BE2C (cell line): ENCODE data around the gene FARP1.

Experiments
- DNase-seq: peaks from one replicate; pipeline ENCODE4 v3.0.0-alpha.2; 2020
- H3K27me3 ChIP-seq: fragments of 250-450 bp; sonication (Bioruptor Pico); 2 replicates; pipeline ENCODE4 v1.5.1; 2020; ENCODE audit warnings: mild to moderate bottlenecking
- H3K36me3 ChIP-seq: fragments of 250-450 bp; sonication (Bioruptor Pico); 2 replicates; pipeline ENCODE4 v1.5.1; 2020; ENCODE audit warnings: mild to moderate bottlenecking
- H3K4me1 ChIP-seq: fragments of 250-450 bp; sonication (Bioruptor Pico); 2 replicates; pipeline ENCODE4 v1.5.1; 2020
- H3K4me3 ChIP-seq: 2 replicates; pipeline ENCODE4 v1.5.1; 2011; ENCODE audit warnings: low read depth, low read length
- H3K9me3 ChIP-seq: fragments of 250-450 bp; sonication (Bioruptor Pico); 2 replicates; pipeline ENCODE4 v1.5.1; 2020
- CTCF ChIP-seq: IDR thresholded peaks from 2 replicates; pipeline ENCODE4 v1.5.1; 2012; ENCODE audit warnings: mild to moderate bottlenecking, low read depth, low read length

The FARP1 gene

GRCh38 chr13:98243929-98244272 lies 101.0 kb downstream of the FARP1 start:
- no peak for TF ChIP-seq CTCF
- no peak overlapping the region for H3K4me3 ChIP-seq
- peaks cover 3% of the 10 kb centered on the region for H3K4me1 ChIP-seq
- H3K27me3 ChIP-seq = no peaks in the 10 kb centered on the region
- DNase-seq = no peak
- no peaks in the 10 kb centered on the region for H3K9me3 ChIP-seq
- H3K36me3 ChIP-seq = no peaks in the 10 kb centered on the region

GRCh38 chr13:98246538-98247172 lies 103.8 kb downstream of the FARP1 start:
- H3K9me3 ChIP-seq = no peaks in the 10 kb centered on the region
- H3K4me1 ChIP-seq = no peaks in the 10 kb centered on the region; the same call in 1 of the 2 replicates
- no peaks in the 10 kb centered on the region for H3K36me3 ChIP-seq
- no peak for TF ChIP-seq CTCF
- no peaks in the 10 kb centered on the region for H3K27me3 ChIP-seq
- no peak overlapping the region for H3K4me3 ChIP-seq
- no peak for DNase-seq

- H3K27me3 ChIP-seq = no peaks in the 10 kb centered on the region
- peaks cover 3% of the 10 kb centered on the region; the same call in 1 of the 2 replicates for H3K4me1 ChIP-seq
- TF ChIP-seq CTCF = no peak
- no peaks in the 10 kb centered on the region; the same call in 1 of the 2 replicates for H3K9me3 ChIP-seq
- no peak for DNase-seq
- H3K4me3 ChIP-seq = no peak overlapping the region
- no peaks in the 10 kb centered on the region for H3K36me3 ChIP-seq
These were observed 108.8 kb downstream of the FARP1 start for GRCh38 chr13:98251708-98252107.

- H3K27me3 ChIP-seq = no peaks in the 10 kb centered on the region
- H3K4me1 ChIP-seq = peaks cover 3% of the 10 kb centered on the region; the same call in 1 of the 2 replicates
- no peak for DNase-seq
- no peaks in the 10 kb centered on the region; the same call in 1 of the 2 replicates for H3K9me3 ChIP-seq
- H3K4me3 ChIP-seq = no peak overlapping the region
- no peaks in the 10 kb centered on the region for H3K36me3 ChIP-seq
- no peak for TF ChIP-seq CTCF
These were observed 110.1 kb downstream of the FARP1 start for GRCh38 chr13:98252931-98253470.

GRCh38 chr13:98253526-98253925 lies 110.6 kb downstream of the FARP1 start:
- Histone ChIP-seq H3K27me3 (no peaks in the 10 kb centered on the region), H3K36me3 (no peaks in the 10 kb centered on the region), H3K4me1 (peaks cover 3% of the 10 kb centered on the region; the same call in 1 of the 2 replicates), H3K4me3 (no peak overlapping the region), H3K9me3 (no peaks in the 10 kb centered on the region; the same call in 1 of the 2 replicates)
- DNase-seq = no peak
- no peak for TF ChIP-seq CTCF

GRCh38 chr13:98254513-98254912 lies 111.6 kb downstream of the FARP1 start:
- DNase-seq = no peak
- Histone ChIP-seq H3K4me3 (no peak overlapping the region), H3K4me1 (peaks cover 3% of the 10 kb centered on the region; the same call in 1 of the 2 replicates), H3K36me3 (no peaks in the 10 kb centered on the region), H3K27me3 (no peaks in the 10 kb centered on the region), H3K9me3 (no peaks in the 10 kb centered on the region; the same call in 1 of the 2 replicates)
- TF ChIP-seq CTCF = no peak
